CD4-positive, alpha-beta T cell treated with Interleukin-6 at 100 ng/mL for 8 hours (primary cell): Measurements from ENCODE around the gene HSF2.

ENCODE experiments used
- DNase-seq: peaks from one replicate; pipeline ENCODE4 v3.0.0-alpha.2; 2020; ENCODE audit warnings: mixed read lengths, low spot score

The HSF2 gene

GRCh38 chr6:122399055-122399347 lies 451 bp upstream of the HSF2 start:
- no peak for DNase-seq

- DNase-seq, result peak; percentile 4
These were observed 634 bp downstream of the HSF2 start for GRCh38 chr6:122400121-122400450.

- DNase-seq, result no peak
These were observed 1.1 kb downstream of the HSF2 start for GRCh38 chr6:122400462-122401089.

DNA sequence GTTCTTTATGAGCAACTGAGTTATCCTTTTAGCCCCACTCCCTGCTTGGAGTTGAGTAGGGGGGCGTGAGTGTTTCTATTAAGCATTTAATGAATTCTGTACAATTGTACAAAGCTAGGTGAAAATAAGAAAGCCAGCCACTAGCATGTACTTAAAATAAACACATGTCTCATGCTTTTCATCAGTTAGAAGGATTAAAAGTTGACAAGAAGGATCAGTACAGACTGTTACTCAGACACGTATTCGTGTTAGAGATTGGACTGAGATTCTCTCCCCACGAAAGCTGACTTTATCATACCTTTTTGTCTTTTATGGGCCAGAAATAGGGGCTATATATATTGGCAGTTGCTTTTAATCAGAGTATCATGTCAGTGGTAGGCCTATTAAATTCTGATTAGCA lies 1.7 kb downstream of the HSF2 start:
- no peak for DNase-seq

GRCh38 chr6:122404444-122404843 lies 5.0 kb downstream of the HSF2 start:
- DNase-seq, result no peak

- DNase-seq, result no peak
These were observed 6.0 kb downstream of the HSF2 start for GRCh38 chr6:122405417-122405816.

GRCh38 chr6:122406187-122406586 lies 6.7 kb downstream of the HSF2 start:
- no peak for DNase-seq

DNA sequence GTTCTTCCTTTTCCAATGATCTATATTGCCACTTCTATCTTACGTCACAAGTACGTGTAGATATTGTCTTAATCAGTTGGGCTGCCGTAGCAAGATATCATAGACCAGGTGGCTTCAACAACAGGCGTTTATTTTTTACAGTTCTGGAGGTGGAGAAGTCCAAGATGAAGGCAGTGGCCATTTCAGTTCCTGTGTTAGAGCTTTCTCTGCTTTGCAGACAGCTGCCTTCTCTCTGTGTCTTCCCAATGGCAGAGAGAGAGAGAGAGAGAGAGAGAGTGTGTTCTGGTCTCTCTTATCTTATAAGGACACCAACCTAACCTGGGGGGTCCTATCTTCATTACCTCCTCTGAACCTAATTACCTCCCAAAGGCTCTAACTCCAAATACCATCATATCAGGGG lies 8.3 kb downstream of the HSF2 start:
- no peak for DNase-seq

- no peak for DNase-seq
These were observed 8.8 kb downstream of the HSF2 start for GRCh38 chr6:122408240-122408639.

- DNase-seq, result peak; percentile 42
These were observed 9.4 kb downstream of the HSF2 start for GRCh38 chr6:122408702-122409458.

DNA sequence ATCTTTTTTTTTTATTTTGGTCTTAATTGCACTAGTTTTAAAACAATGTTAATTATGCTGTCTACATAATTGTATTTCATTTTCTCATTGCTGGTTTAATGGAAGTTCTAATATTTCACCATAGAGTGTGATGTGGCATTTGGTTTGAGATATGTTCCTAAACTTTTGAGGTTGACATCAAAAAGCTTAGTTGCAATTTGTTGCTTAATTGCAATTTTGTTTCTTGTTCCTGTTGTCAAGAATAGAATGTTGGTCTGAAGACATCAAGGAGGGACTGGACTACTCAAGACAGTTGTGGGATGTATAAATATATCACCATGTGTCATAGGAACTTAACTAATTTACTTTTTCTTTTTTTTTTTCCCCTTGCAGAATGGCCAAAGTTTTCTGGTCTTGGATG lies 12.5 kb downstream of the HSF2 start:
- no peak for DNase-seq

- DNase-seq, result no peak
These were observed 17.4 kb downstream of the HSF2 start for GRCh38 chr6:122416825-122417224.

DNA sequence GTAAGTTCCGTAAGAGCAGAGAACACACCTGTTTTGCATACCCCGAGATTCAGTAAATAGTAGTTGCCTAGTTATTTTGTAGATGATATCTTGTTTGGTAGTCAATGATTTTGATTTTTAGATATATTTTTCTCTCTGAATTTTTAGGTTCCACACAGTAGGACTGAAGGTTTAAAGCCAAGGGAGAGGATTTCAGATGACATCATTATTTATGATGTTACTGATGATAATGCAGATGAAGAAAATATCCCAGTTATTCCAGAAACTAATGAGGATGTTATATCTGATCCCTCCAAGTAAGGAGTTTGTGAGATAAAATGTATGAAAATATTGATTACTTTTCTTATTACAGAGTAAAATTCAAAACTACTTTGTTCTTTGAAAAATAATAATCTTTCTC lies 22.6 kb downstream of the HSF2 start:
- no peak for DNase-seq

- DNase-seq, result no peak
These were observed 23.3 kb downstream of the HSF2 start for GRCh38 chr6:122422614-122423267.

GRCh38 chr6:122423734-122424133 lies 24.3 kb downstream of the HSF2 start:
- DNase-seq, result no peak

DNA sequence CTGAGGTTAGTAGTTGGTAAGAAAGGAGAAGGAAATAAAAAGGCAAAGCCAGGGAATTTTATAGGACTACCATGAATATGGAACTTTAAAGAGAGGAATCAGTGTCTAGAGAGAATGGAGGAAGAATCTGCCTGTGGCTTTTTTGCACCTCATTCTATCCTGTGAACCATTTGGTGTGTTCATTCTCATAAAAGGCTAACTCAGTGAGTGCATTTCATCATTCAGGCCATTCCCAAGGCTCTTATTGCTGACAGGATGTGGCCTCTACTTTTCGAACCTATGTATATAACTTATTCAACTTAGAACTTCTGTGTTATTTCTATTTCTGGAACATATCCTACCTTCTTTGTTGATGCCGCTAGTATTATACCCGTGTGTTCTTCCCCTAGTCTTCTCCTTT lies 27.1 kb downstream of the HSF2 start:
- DNase-seq, result no peak

- DNase-seq, result no peak
These were observed 29.3 kb downstream of the HSF2 start for GRCh38 chr6:122428781-122429180.

DNA sequence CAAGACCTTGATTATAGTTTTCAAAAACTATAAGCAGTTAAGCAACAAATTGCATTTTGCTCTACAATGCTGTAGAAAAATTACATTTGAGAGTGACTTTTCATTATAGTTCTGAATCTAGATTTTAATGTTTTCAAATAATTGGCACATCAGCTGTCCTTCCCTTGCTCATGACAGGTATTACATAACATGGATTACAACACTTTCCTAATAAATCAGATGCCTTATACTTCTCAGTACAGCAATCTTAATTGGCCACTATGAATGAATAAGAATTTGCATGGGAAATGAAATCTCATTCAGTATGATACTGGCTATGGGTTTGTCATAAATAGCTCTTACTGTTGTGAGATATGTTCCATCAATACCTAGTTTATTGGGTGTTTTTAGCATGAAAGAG lies 29.9 kb downstream of the HSF2 start:
- DNase-seq, result no peak

- no peak for DNase-seq
These were observed 32.3 kb downstream of the HSF2 start for GRCh38 chr6:122431780-122432179.

- no peak for DNase-seq
These were observed 33.4 kb downstream of the HSF2 start for GRCh38 chr6:122432816-122433215.

- DNase-seq, result no peak
These were observed 39.5 kb downstream of the HSF2 start for GRCh38 chr6:122438975-122439374.

DNA sequence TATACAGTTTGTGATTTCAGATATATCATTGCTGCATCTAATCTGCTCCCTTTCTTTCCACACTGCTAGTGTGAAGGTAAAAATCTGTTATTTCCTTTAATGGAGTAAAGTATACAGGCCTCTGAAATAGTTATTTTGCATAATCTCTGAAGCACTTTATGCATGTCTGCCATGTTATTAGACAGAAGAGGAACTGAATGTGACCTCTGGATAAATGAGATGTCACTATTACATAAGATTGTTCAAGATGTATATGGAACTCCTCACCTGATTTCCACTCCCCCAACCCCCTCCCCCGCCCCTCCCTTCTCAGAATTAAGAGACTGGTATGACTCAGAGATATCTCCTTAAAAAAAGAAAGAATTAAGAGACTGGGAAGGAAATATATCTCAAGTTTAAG lies 45.8 kb downstream of the HSF2 start:
- no peak for DNase-seq

DNA sequence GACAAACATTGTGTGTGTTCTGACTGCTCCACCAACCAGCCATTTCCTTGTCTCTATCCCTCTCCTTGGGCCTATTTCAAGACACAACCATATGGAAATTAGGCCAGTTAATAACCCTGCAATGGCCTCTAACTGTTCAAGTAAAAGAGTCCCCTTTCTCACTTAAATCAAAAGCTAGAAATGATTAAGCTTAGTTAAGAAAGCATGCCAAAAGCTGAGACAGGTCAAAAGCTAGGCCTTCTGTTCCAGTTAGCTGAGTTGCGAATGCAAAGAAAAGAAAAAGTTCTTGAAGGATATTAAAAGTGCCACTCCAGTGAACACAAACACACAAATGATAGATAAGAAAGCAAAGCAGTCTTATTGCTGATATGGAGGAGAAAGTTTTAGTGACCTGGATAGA lies 49.6 kb downstream of the HSF2 start:
- no peak for DNase-seq

GRCh38 chr6:122452509-122452908 lies 53.1 kb downstream of the HSF2 start:
- no peak for DNase-seq
